Stimulated activated CD8-positive, alpha-beta memory T cell treated with anti-CD3 and anti-CD28 coated beads, Interleukin-15, amount 100 ng/mL, for 48 hours (primary cell): ENCODE results near the gene DNAH7.

Experiments used
- DNase-seq, 2 donors: peaks; one replicate each; pipeline ENCODE4 v3.0.0-alpha.2; 2020; ENCODE audit warnings: low read depth in 2 of 2

DNAH7 gene

DNA sequence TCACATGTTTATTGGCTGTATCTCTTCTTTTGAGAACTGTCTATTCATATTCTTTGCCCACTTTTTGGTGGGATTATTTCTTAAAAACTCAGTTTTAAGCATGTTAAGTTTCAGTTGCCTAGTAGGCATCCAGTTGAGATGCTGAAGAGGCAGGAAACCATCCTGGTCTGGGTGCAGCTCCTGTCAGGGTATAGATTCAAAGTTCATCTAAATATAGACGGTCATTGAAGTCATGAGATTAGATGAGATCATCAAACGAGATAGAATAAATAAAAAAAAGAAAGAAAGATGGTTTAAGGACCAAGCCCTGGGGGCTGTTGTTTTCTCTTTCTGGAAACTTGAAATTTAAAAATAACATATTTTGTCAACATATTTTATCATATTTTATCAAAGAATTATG, 9.2 kb upstream of the DNAH7 start:
- DNase-seq: no peak

DNA sequence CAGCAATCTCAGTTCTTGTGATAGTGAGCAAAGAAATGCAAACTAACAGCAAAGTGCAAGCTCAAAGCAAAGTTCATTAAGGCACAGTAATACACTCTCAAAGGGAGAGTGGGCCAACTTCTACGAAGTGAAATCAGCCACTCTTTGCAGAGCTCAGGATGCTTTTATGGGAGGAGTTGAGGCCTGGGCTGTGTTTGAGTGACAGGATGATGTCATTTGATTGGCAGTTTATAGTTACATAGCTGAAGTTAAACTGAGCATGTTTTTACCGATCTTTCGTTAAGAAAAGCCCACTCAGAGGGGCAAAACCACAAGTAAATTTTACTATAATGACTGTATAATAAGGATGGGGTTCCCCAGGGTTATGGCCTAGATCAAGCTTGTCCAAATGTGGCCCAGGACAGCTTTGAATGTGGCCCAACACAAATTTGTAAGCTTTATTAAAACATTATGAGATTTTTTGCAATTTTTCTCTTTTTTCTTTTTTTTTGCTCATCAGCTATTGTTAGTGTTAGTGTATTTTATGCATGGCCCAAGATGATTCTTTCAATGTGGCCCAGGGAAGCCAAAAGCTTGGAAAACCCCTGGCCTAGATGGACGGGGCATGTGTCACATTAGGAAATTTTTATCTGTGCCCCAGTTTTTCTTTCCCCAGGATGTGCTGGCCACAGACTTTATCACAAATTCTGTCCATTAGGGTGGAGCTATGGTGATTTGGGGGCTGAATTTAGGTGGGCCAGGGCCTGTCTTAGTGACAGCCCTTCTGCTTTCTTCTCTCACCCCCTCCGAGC, 8.3 kb upstream of the DNAH7 start:
- no peak for DNase-seq

DNA sequence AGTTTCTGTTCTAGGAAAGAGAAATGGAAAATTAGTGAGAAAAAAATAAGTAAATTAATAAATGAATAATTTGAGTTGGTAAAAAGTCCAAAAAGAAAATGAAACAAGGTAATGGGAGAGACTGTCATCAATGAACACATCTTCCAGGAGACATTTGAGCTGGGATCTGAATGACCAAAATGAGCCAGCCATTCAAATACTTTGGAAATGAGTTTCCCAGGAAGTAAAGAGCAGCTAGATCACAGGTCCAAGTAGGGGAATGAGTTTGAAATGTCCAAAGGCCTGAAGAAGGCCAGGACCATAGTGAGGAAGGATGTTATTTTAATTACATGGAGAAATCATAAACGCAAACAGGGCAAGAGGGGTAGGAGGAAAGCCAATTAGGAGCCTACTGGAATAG, 6.6 kb upstream of the DNAH7 start:
- no peak for DNase-seq

DNA sequence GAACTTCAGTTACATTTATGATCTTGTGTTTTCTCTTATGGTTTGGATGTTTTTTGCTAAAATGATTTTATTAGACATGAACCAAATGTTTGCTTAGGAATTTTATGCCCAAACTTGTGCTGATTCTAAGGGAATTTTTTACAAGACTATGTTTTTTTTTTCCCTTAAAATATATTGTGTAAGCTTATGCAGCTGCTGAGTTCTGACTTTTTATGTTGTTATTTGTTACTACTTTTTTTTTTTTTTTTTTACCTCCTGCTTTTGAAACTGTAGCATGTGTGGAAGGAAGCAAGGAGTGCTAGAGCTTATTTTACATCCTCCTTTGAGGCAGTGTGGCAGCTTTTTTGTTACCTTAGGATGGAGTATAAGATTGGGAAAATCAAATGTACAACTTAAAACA, 6.0 kb upstream of the DNAH7 start:
- no peak for DNase-seq

DNA sequence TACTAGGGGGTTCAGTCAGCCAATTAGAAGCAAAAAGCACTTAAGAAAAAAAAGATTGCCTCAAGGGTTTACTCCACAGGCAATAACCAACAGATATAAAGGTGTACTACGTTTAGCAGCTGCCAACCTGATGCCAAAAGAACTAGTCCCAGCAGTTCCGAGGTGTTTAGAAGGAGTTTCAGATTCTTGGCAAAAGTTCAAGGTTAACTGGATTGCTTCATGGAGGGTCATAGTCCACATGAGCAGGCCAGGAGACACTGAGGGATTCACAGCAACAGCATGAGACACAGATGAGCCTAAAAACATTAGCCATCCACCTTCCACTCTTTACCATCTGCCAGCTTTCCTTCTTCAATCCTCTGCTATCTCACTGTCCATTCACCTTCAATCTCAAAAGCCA, 4.9 kb upstream of the DNAH7 start:
- no peak for DNase-seq

DNA sequence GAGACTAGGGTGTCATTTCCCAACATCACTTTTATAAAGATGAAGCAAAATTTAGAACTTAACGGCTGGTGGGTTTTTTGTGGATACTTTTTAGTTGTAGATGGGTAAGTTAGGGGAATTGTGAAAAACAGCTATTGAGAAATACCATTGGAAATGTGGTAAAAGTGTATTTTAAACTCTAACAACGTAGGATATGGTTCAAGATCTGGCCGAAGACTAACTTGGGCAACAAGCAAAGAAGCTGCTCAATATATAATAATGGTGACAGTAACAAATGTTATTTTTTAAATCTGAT, 1.6 kb downstream of the DNAH7 start:
- no peak for DNase-seq

DNA sequence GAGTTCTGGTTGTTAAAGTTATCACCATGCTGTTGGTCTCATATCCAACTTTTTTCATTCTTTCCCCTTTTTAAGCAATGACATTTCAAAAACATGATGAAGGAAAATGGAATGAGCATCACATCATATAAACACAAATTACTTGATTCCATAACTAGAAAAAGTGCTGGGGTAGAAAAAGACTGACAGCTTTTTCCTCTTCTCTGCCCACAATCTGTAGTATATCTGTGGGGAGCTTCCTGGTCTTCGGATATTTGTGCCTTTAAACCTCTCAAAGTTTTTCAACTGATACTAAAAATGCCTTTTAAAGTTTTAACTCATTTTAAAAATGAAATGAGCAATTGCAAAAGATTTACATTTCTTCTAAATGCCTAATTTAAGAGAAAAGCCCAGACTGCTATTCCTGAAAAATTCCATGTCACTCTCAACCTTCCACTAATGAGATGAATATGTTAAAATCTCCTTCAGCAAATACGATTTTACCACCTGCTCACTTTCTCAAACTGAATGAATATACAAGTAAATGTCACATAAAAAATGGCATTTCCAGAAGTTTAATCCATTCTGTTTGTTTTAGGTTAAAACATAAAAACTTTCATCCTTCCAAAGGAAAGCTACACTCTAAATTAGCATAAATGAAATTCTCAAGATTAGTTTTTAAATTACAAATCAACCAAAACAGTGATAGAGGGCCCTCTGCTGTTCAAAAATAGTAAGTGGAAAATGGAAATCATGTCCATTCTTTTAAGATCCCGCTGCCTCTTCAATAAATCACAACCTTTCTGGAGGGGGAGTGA, 2.1 kb downstream of the DNAH7 start:
- no peak for DNase-seq

DNA sequence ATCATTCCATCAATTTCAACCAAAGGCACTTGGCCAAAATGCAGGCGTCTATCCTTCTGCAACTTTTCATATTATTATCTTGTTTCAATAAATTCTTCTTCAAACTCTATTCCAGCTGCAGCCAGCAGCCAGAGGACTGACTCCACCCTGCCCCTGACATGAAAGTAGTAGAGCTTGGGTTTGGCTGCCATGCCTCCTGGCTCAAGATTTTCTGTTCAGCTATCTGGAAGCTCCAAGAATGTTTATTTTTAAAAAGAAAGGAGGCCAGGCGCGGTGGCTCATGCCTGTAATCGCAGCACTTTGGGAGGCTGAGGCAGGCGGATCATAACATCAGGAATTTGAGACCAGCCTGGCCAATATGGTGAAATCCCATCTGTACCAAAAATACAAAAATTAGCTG, 4.9 kb downstream of the DNAH7 start:
- DNase-seq: no peak

DNA sequence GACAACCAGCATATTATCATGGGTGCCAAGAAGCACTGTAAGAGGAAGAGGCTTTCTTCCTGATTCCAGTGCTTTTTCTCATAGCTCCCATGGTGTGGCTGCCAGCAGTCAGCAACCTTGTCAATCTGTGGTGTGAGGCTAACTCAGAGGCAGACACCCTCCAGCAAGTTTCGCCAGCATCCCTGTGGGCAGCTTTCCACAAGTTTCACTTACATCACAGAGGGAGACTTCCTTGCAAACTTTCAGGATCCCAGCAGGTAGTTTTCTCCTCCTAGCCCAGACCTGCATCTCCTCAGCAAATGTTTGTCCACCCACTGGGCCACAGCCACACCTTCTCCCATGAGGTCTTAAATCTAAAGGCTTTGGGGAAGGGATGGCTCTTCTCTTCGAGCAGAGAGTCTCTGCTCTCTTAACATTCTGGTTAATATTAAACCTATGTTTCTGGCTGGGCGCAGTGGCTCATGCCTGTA, 9.1 kb downstream of the DNAH7 start:
- no peak for DNase-seq

DNA sequence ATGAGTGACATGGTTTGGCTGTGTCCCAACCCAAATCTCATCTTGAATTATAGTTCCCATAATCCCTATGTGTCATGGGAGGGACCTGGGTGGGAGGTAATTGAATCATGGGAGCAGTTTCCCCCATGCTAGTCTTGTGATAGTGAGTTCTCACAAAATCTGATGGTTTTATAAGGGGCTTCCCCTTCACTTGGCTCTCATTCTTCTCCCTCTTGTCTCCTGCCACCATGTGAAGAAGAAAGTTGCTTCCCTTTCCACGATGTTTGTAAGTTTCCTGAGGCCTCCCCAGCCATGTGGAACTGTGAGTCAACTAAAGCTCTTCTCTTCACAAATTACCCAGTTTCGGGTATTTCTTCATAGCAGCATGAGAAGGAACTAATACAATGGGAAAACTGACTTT, 14.0 kb downstream of the DNAH7 start:
- no peak for DNase-seq

DNA sequence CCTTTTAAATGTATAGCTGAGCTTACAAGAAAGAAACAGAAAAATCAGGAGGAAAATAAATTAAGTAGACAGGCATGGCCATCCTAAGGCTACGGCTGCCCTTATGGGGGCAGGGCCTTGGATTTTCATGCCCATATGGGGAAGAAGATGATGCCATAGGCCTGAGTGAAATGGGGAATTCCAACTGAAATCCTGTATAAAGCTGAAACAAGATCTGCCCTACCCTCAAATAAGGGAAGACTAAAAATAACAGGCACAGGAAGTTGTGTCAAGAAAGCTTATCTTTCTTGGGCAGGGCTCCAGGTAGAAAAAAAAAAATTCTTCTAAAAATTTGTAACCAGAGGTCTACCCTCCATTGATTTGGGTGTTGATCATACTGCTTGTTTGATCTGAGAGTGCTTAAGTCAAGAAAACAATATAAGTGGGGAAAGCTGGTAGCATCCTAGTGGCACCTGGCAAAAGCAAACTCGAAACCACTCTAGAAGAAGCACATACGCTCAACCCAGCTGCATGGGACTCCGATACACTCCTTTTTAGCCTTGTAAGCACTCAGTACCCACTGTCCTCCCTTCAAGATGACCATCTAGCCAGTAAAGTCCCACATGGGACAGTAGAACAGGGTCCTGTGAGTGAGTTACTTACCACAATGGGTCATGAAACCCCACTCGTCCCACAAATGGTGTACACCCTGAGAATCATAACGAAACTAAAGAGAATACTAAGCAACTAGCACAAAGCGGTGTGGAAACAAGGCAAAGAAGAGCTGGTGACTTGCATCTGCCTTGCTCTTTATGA, 22.3 kb downstream of the DNAH7 start:
- DNase-seq: no peak

DNA sequence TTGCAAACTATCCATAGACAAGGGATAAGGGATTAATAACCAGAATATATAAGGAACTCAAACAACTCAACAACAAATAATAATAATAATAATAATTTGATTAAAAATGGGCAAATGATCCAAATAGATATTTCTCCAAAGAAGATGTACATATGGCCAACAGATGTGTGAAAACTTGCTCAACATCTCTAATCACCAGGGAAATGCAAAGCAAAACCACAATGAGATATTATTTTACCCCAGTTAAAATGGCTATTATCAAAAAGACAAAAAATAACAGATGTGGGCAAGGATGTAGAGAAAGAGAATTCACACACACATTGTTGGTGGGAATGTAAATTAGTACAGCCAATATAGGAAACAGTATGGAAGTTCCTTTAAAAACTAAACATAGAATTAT, 26.9 kb downstream of the DNAH7 start:
- DNase-seq: no peak

DNA sequence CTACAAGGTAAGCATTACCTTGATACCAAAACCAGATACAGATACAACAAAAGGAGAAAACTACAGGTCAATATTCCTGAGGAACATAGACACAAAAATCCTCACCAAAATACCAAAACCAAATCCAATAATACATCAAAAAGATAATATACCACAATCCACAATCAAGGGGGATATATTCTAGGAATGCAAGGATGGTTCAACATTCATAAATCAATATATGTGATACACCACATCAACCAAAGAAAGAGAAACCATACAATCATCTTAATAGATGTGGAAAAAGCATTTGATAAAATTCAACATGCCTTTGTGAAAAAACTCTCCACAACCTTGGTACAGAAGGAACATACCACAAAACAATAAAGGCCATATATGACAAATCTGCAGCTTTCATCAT, 28.4 kb downstream of the DNAH7 start:
- DNase-seq: no peak

DNA sequence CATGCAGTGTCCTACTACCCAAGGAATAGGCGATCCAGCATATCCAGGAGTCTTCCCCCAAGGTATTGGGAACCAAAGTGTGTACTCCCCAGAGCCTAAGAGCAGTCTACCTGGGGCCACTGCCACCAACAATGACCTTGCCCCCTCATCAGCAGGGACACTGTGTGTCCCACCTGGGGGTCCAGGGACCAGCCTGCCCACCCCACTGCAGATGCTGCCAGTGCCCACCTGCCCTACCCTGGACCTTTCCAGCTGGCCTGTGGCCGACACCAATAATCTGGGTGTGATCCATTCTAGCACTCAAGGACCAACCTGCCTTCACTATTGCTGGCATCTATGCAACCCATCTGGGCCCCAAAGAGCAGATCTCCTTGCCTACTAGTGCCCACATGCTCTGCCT, 32.2 kb downstream of the DNAH7 start:
- no peak for DNase-seq

DNA sequence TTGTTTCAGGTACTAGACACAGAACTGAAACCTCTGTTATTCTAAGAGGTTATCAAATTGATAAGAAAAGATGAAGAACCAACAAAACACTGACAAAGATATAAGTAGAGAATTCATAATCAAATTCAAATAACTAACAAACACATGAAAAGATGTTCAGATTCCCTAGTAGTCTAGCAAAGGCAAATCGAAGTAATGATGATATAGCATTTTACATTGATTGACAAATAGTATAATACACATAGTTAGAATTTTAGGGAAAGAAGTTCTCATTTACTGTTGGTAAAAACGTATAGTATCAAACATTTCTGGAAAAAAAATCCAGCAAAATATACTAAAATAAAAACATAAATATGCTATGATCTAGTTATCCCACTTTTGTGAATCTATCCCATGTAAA, 50.6 kb downstream of the DNAH7 start:
- DNase-seq: no peak

DNA sequence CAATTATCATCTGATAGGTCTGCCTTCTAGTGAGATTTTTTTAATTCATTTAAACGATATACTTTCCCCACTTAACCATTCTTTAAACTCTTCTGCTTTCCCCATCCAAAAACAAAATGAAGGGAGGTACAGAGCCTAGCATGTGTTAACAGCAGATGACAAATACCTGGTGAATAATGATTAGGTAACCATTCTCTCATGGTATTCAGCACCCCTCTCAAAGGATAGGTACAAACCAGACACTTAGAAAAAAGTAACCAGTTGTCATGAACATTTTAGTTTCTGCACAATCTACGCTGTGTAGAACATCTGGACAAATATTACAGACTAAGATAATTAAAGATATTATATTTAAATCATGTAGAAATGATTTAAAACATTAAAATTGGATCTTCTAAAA, 56.3 kb downstream of the DNAH7 start:
- DNase-seq: no peak

DNA sequence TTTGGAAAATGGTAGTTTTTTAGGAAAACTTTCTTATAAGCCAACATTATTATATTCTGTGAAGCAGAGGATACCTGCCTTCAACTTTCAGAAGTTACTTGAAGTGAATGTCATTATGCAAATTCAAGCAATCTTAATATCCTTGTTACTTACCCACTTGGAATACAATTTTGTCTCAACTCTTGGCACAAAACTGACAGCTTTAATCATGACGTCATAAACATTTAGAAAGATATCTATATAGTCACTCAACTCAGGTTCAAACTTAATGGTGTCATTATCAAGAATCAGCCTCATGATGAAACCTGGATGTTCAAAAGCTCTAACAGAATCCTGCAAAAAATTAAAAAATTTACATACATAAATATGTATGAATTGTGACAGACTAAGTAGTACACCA, 68.1 kb downstream of the DNAH7 start:
- DNase-seq: no peak

DNA sequence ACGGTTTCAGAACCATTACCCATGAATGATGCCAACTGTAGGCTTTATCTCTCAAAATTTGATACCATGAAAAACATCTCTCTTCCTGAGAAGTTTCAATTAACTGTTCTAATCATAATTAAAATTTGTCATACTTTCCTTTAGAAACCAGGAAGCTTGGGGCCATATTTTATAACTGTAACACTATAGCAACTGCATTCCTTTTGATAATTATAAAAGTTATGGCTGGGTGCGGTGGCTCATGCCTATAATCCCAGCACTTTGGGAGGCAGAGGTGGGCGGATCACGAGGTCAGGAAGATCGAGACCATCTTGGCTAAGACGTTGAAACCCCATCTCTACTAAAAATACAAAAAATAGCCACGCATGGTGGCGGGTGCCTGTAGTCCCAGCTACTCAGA, 70.6 kb downstream of the DNAH7 start:
- no peak for DNase-seq

DNA sequence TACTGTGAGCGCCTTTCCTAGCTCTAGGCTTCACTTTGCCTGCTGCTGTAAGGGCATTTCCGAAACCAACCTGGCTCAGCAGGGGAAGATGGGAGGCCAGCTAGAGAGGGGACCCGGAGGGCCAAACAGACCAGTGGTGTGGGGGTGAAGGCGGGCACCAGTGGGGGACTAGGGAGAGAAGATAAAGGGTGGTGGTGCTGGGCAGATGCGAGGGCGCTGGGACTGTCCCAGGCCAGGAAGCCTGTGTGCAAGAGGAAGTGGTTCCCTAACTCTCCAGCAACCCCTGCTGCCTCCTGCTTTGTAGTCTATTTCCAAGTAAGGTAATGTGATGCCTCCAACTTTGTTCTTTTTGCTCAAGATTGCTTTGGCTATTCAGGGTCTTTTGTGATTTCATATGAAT, 73.1 kb downstream of the DNAH7 start:
- no peak for DNase-seq

DNA sequence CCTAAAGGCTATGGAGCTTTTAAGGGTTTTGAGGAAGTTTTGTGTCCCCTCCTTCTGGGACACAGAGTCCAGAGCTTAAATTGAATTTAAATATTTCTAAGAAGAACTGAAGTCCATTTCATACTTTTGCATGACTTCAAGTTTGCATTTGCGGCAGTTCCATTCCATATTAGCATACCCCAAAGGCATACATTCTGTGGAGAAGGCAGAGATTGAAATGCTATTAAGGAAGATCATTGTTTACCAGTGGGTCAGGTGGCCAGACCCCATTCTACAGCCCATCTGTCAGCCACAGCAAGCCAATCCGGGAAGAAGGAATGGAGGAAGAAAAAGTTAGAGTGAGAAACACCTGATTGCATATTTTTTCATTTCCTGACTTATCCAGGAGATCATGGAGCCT, 75.0 kb downstream of the DNAH7 start:
- DNase-seq: no peak

DNA sequence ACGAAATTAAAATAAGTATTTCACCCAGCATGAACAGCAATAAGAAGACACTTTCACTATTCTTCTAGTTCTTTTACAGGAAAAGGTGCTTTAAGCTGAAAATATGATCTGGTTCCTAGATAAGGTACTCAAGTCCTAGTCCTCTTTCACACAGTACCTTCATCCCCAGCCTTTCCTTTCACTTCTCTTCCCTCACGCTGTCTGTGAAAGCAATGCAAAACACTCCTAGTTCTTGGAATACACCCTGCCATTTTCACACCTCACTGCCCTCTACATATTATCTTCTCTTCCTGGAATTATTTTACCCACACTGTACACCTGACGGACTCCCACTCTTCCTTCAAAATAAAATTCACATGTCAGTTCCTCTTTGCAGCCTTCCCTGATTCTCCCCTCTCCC, 82.9 kb downstream of the DNAH7 start:
- DNase-seq: no peak

DNA sequence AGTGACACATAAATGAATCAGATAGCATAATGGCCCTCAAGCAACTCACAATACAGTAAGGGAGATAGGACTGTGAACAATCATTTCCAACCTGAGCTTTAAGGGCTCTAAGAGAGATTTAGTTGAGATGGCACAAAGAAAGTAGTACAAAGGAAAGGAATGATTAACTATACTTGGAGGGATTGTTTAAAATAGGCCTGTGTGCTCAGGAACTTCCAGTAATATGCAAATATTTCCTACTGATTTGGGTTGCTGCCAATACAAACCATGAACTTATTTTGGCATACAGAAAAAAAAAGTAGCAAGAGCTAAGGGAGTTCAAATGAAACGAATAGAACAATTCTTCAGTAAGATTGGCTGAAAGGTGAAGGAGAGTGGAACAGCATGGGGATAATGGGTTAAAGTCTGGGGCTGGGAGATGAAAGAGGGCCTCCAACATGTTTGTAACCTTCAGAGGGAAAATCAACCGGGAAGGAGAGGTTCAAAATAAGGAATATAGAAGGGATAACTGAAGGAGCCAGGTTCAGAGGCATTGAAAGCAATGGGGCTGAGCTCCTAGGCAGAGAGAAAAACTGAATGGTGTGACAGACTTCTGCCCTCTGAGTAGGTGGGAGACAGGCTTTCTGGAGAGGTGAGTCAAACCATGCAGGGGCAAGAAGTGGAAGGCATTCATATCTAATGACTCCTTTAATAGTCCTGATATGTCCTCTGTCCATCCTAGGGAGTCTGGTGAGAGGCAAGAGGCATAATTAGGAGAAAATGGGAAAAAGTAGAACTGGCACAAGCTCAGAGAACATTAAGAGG, 83.5 kb downstream of the DNAH7 start:
- no peak for DNase-seq
